ENCODE data around the gene MACO1. TPM values are rescaled to one million over a fixed set of nuclear protein-coding genes. Genes with fewer than 3 reads are reported as not detected.
"Not testable (repeated sequence)": the region's sequence is repeated elsewhere in the genome, so short reads cannot be mapped to it uniquely, and the experiment has no call there.

Gene MACO1
- total and polyA plus RNA-seq, 9 of the 15 experiments (the other 6 are each of a cell fraction or from before 2014, with no cell fraction given) = 4.6 to 28.4 (median 21.7) TPM

GRCh38 chr1:25412872-25413623 lies 17.6 kb upstream of the MACO1 start (continued):
- TF ChIP-seq CREB1 (IDR thresholded peaks at IDR 0.05) (peak; percentile 73), ILF3 (IDR thresholded peaks at IDR 0.05; ENCODE audit: borderline replicate concordance) (0 out of 2 replicates have a peak, but pooled peaks have one; percentile 56), CXXC5 (CRISPR knock-in tag; IDR thresholded peaks at IDR 0.05) (peak; percentile 64; the same call in 1 of the 2 replicates), SMAD1 (IDR thresholded peaks at IDR 0.05; ENCODE audit: low read depth, low read length, partially characterized antibody) (peak; percentile 43), SMARCE1 (IDR thresholded peaks at IDR 0.05) (peak; percentile 94), CC2D1A (IDR thresholded peaks at IDR 0.05) (peak; percentile 98), HES1 (IDR thresholded peaks at IDR 0.05; ENCODE audit: low read depth) (peak; percentile 71; the same call in 1 of the 2 replicates), BCOR (IDR thresholded peaks at IDR 0.05) (peak; percentile 37), KHSRP (IDR thresholded peaks at IDR 0.05) (peak; percentile 83), STAT5A (IDR thresholded peaks at IDR 0.05; ENCODE audit: borderline replicate concordance, low read length) (peak; percentile 88), NCOR1 (IDR thresholded peaks at IDR 0.05) (peak; percentile 99), TFAP4 (CRISPR knock-in tag; IDR thresholded peaks at IDR 0.05; ENCODE audit: borderline replicate concordance) (peak; percentile 95), ETV5 (CRISPR knock-in tag; IDR thresholded peaks at IDR 0.05; ENCODE audit: low read depth) (peak; percentile 33; the same call in 1 of the 2 replicates), ZBTB11 (CRISPR knock-in tag; IDR thresholded peaks at IDR 0.05) (peak in 1 of 3 experiments; percentile 84; a peak in 2 of 6 replicates), DMBX1 (CRISPR knock-in tag; IDR thresholded peaks at IDR 0.05; ENCODE audit: borderline replicate concordance) (peak; percentile 83), NCOA1 (IDR thresholded peaks at IDR 0.05; ENCODE audit: low read depth) (peak; percentile 77; the same call in 1 of the 2 replicates), ZEB2 (IDR thresholded peaks at IDR 0.05) (peak; percentile 92), HDAC2 (IDR thresholded peaks at IDR 0.05) (peak; percentile 81)
- TF ChIP-seq CREB1 (CRISPR knock-in tag; IDR thresholded peaks at IDR 0.05) = not testable (repeated sequence)
- TF ChIP-seq, protein P1, sequence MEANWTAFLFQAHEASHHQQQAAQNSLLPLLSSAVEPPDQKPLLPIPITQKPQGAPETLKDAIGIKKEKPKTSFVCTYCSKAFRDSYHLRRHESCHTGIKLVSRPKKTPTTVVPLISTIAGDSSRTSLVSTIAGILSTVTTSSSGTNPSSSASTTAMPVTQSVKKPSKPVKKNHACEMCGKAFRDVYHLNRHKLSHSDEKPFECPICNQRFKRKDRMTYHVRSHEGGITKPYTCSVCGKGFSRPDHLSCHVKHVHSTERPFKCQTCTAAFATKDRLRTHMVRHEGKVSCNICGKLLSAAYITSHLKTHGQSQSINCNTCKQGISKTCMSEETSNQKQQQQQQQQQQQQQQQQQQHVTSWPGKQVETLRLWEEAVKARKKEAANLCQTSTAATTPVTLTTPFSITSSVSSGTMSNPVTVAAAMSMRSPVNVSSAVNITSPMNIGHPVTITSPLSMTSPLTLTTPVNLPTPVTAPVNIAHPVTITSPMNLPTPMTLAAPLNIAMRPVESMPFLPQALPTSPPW (CRISPR knock-in tag; IDR thresholded peaks at IDR 0.05) = peak; percentile 79; the same call in 1 of the 2 replicates
- TF ChIP-seq, protein P2, sequence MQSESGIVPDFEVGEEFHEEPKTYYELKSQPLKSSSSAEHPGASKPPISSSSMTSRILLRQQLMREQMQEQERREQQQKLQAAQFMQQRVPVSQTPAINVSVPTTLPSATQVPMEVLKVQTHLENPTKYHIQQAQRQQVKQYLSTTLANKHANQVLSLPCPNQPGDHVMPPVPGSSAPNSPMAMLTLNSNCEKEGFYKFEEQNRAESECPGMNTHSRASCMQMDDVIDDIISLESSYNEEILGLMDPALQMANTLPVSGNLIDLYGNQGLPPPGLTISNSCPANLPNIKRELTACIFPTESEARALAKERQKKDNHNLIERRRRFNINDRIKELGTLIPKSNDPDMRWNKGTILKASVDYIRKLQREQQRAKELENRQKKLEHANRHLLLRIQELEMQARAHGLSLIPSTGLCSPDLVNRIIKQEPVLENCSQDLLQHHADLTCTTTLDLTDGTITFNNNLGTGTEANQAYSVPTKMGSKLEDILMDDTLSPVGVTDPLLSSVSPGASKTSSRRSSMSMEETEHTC (IDR thresholded peaks at IDR 0.05) = 0 out of 2 replicates have a peak, but pooled peaks have one; percentile 42

Measured in K562 (cell line).